ENCODE measurements around the gene MRM3.
"Not testable (repeated sequence)": the region's sequence is repeated elsewhere in the genome, so short reads cannot be mapped to it uniquely, and the experiment has no call there.

The MRM3 gene

DNA sequence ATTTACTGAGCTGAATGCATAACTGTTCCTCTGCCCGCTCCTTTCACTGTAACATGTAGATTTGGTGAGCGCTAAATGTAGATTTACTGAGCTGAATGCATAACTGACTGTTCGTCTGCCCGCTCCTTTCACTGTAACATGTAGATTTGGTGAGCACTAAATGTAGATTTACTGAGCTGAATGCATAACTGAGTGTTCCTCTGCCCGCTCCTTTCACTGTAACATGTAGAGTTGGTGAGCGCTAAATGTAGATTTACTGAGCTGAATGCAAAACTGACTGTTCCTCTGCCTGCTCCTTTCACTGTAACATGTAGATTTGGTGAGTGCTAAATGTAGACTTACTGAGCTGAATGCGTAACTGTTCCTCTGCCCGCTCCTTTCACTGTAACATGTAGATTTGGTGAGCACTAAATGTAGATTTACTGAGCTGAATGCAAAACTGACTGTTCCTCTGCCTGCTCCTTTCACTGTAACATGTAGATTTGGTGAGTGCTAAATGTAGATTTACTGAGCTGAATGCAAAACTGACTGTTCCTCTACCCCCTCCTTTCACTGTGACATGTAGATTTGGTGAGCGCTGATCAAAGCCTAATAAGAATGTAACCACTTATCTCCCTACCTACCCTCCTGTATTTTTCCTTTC, 26.7 kb upstream of the MRM3 start:
- not testable (repeated sequence) for DNase-seq

DNA sequence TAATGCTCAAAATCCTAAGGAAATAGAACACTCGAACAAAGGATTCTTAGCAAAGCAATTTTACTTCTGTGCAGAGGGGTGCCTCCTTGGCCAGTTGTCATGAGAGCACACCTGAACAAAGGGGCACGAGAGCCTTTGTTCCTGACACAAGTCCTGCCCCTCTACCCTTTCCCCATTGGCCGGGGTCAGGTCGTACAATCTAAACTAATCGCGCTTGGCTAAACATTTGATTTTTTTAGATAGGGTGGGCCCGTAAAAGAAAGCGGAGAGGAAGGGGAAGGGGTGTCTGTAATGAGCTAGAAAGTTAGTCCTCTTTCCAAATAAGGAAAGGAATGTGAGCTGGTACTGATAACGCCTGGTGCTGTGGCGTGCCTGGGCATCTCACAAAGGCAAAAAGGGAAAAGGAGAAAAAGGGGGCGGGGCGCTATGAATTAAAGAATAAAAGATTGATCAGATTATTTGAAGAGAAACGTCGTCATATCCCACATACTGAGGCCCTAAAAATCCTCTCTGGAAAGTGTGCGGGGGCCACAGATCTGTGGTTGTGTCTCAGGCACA, 26.1 kb upstream of the MRM3 start:
- DNase-seq, result not testable (repeated sequence)

DNA sequence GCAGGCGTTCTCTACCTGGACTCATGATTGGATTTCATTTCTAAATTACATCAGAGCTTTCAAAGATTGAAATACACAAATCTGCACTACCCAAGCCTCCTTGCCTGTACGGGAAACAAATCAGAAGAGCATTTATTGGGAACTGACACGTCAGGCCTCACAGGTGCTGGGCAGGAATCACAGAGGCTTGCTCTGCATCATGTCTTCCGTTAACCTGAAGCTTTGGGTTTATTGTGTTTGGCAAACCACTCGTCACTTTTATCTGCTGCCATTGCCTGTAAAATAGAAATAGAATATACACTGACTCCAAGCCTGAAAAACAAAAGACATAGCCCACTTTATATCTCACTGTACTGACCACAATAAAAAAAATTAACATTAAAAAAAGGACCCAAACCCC, 22.2 kb upstream of the MRM3 start:
- DNase-seq, result no peak

DNA sequence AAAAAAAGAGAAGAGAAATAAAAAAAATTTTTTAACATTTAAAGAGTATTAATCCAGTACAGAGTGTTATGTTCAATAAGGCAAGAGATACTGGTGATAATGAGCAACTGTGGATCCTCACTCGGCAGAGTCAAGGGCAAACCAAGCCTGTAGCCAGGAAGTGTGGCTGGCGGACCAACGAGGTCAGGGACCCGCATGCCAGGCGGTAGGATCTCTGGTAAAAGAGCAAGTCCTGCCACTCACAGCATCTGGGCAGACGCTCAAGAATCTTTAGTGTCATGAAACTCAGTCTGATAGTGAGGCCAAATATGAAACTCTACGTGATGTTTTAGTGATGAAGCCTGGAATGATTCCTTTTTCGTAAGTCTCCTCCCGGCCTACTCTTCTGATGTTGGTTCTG, 21.8 kb upstream of the MRM3 start:
- DNase-seq, result no peak

DNA sequence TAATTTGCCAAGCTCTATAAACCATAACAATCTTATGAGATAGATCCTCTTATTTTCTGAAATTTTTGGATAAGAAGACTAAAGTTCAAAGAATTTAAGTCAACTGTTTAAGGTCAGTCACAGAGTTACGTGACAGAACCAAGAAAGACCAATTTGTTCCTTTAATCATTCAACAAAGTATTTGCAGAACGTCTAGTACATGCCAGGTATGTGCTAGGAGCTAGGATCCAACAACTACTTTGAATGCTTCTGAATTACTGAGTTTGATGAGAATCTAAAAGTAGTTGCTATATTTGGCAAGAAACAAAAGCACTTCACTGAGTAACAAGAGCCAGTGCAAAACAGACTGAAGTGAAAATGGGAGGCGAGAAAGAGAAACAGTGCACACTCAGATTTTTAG, 15.1 kb upstream of the MRM3 start:
- DNase-seq, result no peak

DNA sequence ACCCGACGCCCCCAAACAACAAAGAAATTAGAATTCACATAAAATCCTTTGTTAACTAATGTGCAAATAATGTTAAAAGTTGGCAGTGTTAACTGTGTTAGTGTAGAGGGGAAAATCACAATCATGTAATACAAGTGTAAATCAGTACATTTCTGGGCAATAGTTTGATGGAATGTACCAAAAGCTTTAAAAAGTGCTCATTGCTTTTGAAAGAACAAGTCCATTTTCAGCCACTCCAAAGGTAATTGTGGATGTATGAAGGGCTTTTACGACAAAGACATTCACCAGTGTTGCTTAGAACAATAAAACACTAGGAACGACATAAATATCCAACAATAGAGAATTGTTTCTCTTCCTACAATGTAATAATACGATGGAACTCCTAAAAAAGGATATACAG, 9.1 kb upstream of the MRM3 start:
- no peak for DNase-seq

DNA sequence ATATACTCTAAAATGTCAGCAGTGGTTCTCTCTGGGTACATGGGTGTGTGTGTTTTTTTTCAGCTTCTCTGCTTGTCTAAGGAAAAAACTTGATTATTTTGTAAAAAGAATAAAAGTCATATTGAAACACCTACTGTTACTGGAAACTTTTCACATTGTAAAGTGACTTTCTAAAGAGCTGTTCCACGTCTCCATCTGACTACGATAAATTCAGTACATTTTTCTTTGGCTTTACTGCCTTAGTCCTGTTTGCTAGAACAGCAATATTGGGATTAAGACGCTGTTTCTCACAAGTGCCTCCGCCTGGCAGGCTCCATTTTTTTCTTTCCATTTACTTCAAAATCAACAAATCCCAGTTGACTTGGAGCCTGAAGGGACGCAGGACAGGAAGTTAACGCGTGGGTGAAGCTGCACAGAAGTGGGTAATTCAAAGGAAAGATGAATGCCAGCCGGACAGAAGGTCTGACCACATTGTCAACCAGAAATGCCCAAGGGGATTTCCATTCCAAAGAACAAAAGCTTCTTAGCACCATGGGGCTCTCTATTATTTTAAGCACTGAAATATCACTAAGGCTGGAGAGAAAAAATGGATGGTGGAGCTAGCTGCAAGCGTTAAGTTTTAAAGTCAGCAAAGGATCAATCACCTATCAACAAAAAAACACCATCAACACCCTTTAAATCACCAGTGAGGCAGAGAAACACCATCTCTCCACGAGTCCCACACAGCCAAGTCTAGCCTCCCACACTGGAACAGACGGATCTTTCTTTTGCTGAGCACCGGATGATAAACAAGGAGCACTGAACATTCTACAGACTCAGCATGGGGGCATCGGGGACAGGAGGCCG, 8.5 kb upstream of the MRM3 start:
- no peak for DNase-seq

DNA sequence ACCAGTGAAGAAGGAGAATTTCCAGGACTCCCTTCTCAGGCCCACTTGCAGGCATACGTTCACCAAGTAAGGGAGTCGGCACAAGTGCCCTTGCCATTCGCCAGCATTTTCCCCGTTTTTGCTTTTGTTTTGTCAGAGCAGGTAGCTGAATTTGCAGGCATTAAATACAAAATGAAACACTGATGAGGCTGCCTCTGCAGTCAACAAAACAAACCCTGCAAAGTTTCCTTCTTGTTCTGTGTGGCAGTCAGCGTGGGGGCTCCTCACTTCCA, 7.9 kb upstream of the MRM3 start:
- DNase-seq, result no peak

DNA sequence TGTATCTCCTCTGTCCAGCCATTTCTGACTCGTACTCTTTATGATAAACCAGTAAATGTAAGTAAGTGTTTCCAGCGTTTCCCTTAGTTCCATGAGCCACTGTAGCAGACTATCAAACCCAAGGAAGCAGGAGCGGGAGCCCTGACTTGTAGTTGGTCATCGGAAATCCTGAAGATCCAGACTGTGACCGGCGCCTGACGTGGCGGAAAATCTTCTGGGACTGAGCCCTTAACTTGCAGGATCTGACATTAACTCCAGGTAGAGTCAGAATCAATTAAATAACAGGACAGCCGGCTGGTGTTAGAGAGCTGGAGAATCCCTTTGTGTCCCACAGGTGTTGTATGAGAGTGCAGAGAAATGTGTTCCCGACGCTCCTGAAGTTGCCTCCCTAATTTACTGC, 4.1 kb upstream of the MRM3 start:
- no peak for DNase-seq

DNA sequence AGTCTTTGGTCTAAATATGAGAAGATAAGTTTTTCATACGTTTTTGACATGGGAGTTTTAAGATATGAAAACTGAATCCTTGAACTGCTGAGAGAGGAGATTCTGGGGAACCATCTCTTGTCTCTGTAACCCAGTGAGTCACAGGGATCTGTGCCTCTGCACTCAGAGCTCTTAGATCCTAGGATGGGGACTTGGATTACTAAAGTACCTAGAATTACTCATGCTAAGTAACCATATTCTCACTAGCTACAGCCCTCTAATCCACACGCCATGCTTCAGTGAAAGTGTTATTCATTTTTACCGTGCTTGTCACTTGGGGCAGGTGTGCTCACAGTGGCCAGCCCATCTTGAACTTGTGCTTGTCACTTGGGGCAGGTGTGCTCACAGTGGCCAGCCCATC, 2.0 kb downstream of the MRM3 start:
- no peak for DNase-seq

DNA sequence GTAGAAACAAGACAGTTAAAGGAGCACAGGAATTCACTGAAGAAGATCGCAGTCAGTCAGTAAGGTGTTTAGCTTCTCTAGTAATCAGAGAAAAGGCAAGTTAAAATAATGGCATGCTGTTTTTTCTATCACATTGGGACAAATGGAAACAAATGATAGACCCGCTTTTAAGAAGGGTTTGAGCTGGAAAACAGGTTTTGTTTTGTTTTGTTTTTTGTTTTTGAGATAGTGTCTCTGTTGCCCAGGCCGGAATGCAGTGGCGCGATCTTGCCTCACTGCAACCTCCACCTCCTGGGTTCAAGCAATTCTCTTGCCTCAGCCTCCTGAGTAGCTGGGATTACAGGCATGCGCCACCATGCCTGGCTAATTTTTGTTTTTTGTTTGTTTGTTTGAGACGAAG, 3.7 kb downstream of the MRM3 start:
- not testable (repeated sequence) for DNase-seq

DNA sequence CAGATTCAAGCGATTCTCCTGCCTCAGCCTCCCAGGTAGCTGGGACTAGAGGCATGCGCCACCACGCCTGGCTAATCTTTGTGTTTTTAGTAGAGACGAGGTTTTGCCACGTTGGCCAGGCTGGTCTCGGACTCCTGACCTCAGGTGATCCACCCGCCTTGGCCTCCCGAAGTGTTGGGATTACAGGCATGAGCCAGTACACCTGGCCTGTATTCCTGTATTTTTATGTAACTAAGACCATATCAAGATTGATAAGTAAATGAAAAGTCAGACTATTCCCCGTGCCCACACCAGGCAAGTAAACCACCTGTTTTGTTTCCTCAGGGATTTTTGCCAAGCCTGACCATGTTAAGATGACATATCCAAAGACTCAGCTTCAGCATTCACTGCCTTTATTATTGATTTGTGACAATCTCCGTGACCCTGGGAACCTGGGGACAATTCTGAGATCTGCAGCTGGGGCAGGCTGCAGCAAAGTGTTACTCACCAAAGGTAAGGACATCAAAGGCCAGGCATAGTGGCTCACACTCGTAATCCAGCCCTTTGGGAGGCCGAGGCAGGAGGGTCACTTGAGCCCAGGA, 5.6 kb downstream of the MRM3 start:
- DNase-seq, result no peak

DNA sequence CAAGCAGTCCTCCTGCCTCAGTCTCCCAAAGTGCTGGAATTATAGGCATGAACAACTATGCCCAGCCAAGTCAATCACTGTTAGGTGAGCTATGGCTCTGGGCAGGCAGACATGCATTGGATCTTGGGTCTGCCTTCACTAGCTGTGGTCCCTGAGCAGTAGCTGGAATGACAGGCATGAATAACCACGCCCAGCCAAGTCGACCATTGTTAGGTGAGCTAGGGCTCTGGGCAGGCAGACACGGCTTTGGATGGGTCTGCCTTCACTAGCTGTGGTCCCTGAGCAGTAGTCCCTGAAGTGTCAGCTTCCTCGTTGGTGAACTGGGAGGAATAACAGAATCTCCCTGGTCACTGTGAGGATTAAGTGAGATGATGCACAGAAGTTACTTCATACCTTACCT, 6.4 kb downstream of the MRM3 start:
- no peak for DNase-seq

DNA sequence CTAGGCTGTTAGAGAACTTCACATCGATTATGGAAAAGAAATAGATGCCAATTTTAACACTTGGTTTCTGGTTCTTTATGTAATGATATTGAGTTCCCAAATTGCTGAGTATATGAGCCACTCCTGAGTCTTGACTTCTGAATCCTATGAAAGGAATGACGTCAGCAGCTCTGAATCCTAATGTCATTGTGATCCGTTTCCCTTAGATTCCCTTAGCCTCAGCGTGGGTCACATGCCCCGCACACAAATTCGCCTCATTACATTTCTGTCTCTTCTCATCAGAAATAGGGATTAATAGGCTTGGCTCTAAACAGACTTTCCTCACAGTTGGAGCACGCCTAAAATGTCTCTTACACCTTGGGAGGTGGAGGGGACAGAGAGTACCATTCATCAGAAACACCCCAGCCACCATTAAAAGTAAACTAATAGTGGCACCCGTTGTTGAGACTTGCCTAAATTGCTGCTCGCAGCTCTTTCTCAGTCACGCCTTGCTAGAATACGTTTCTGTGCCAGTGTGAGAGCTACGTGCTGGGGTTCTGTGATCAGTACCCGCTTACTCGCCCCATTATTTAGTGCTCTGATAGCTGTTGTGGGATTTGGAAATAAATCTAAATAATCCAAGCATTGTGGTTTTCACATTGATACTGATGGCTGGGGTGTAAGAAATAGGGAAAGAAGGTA, 7.1 kb downstream of the MRM3 start:
- DNase-seq, result no peak

DNA sequence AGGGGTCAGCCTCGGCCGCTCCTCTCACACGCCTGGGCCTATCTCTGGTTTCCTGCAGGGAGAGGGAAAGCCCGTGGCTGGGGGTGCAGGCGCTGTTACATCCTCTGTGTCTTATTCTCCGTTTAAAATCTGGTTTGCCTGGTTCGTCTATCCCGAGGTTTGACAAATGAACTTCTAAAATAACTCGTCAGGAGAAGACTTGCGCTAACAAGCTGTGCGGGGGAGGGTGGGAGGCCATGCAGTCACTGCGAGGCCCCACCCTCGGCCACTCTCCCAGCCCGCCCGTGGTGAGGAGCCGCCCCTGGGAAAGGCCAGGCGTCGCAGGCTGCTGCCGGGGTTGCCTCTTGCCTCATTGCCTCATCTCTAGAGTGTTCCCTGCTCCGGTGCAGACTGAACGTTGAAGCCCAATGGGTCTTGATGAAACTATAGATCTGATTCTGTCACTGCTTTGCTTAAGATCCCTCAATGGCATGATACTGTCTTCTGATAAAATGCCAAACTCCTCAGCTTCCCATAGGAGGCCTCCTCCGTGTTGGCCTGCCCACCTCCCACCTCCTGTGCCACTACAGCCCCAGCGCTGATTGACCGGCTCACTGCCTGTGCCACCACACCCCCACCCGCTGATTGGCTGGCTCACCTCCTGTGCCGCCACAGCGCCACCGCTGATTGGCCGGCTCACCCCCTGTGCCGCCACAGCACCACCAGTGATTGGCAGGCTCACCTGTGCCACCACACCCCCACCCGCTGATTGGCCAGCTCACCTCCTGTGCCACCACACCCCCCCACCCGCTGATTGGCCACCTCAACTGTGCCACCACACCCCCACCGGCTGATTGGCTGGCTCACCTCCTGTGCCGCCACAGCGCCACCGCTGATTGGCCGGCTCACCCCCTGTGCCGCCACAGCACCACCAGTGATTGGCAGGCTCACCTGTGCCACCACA, 8.0 kb downstream of the MRM3 start:
- DNase-seq, result not testable (repeated sequence)

DNA sequence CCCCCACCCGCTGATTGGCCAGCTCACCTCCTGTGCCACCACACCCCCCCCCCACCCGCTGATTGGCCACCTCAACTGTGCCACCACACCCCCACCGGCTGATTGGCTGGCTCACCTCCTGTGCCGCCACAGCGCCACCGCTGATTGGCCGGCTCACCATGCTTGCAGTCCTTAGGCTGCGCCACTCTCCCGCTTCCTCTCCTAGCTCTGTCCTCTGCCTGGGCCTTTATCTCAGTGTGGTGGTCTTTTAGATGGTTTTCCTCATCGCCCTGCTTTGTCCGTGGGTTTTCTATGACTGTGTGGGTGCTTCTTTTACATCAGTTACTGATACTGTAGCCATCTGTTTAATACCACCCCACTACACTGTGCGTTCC, 8.7 kb downstream of the MRM3 start:
- not testable (repeated sequence) for DNase-seq

DNA sequence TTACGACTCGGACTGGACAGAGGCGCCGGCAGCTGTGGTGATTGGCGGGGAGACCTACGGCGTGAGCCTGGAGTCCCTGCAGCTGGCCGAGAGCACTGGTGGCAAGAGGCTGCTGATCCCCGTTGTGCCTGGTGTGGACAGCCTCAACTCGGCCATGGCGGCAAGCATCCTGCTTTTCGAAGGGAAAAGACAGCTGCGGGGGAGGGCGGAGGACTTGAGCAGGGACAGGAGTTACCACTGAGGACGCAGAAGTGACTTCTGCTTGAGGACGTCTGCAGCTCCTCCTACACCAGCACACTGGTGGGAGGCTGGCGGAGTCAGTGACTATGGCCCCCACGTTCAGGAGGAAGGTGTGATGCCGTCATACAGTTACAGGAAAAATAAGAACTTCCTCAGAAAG, 9.7 kb downstream of the MRM3 start:
- no peak for DNase-seq

DNA sequence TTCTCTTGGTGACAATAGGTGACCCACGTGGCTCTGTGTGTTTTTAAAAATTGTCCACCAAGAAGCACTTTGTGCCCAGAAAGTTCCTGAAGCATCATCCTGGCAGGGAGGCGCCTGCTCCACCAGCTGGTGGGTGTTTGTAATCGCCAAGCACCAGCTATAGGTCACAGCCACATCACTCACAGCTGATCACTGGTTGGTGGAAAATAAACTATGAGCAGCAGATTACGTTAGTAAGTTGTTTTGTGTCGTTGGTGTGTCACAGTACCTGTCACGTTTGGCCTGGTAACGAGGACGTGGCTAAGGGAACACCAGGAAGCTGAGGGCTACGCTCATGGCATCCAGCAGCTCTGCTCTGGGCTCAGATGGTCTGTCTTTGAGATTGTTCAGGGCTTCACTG, 10.1 kb downstream of the MRM3 start:
- DNase-seq, result no peak

DNA sequence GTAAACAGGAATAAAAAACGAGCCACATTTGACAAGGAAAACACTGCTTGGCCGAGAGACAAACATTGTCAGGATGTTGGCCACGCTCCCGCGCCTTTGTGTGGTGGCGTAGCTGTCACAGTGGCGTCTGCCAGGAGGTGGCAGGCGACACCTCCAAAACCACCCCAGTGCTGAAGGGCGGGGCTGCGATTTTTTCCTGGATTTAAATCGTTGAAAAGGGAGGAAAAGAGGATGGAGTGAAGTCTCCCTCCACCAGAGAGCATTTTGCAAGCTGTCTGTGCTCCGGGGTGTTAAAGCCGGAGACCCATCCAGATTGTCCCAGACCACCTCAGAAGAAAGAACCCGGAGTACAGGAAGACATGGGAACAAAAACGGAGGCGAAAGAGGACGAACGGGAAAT, 12.7 kb downstream of the MRM3 start:
- peak; percentile 18 to 28 for DNase-seq

DNA sequence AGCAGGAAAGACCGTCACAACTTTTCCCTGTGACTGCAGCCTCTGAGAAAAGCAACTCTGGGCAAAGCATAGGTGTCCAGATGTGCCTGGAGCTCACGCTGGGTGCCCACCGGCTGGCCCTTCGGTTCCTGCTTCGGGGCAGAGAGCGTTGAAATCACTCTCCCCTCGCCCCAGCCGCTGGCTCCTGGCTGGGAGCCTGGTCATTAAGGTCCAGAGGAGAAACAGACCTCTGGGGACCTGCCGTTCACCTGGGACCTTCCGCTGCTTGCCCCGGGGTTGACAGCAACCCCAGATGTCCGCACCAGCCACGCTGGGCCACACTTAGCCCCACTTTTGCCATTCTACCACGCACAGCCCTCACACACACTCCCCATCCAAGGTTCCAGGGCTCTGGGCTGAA, 13.1 kb downstream of the MRM3 start:
- no peak for DNase-seq

DNA sequence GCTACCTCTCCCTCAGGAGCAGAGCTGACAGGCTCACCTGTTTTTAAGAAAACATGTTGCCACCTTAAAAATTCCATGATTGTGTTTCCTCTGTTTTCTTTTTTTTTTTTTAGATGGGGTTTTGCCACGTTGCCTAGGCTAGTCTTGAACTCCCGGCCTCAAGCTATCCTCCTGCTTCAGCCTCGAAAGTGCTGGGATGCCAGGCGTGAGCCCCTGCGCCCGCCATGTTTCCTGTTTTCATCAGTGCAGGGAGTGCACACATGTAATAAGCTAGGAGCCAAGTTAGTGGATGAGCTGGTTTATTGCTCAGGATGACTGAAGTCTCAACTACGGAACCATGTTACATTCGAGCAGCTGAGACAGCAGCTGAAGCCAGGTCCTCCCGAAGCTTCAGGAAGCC, 13.6 kb downstream of the MRM3 start:
- no peak for DNase-seq

DNA sequence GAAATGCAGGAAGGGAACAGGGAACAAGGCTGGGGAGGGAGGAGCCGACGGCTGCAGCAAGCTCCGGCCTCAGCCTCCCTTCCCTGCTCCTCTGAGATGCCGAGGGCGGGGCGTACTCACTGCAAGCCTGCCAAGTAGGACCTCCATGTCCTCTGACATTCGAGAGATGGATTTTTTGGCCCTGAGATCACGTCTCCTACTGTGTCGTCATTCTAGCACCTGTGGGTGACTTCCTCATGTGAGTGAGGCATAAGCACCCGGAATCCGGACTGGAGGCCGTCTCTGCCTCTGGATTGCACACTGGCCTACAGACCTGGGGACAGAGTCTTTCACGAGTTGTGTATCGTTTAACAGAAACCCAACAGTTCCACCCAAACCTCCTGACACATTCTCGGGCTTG, 14.5 kb downstream of the MRM3 start:
- no peak for DNase-seq
